HT-29 (cell line): Measurements from ENCODE around the gene RBM34. TPM values are rescaled to one million over a fixed set of nuclear protein-coding genes. Genes with fewer than 3 reads are reported as not detected.

Experiments
- DNase-seq: peaks from one replicate; pipeline ENCODE4 v3.0.0-alpha.2; 2015; ENCODE audit warnings: low spot score
- total RNA-seq: library from RNA; depleted of rRNA; stranded (reverse); fragments of >200 nt; shearing (Covaris generic); gene quantifications from 2 replicates; pipeline ENCODE4 v1.2.3, GENCODE V29; 2014

RBM34 gene
- total RNA-seq, 1 experiment from 2014 or later, result 34.9 TPM

DNA sequence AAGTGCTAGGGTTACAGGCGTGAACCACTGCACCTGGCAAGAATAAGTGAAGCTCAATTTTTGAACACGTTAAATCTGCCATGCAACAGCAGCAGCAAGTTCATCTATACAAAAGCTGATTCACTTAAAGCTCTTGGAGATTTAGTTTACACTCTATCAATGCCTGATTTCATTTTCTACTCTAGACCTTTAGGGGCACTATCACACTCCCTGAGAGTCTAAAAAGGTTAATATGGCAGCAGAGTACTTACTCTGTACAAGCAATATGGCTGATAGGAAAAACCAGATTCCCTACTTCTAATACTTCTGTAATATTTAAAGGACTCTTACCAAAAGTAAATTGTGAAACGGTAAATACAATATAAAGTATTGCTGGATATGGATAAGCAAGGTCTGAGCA lies 4.8 kb downstream of the RBM34 start:
- peak; percentile 13 for DNase-seq

DNA sequence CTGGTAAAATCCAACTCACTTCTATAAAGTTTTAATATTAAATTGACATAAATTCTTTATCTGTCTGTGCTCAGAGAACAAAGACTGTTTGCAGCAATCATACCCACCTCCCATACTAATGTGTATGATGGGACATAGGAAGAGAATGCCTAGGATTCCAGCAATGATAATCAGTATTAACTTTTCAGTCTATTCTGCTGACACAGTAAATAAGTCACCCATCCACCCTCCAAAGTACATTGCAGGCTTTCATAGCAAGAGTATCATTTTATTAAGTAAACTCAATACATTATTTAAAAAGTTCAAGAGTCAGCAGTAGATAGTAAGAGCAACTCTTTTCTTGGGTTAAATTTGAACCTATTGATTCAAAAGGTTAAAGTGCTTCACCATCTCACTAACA lies 8.8 kb downstream of the RBM34 start:
- no peak for DNase-seq

DNA sequence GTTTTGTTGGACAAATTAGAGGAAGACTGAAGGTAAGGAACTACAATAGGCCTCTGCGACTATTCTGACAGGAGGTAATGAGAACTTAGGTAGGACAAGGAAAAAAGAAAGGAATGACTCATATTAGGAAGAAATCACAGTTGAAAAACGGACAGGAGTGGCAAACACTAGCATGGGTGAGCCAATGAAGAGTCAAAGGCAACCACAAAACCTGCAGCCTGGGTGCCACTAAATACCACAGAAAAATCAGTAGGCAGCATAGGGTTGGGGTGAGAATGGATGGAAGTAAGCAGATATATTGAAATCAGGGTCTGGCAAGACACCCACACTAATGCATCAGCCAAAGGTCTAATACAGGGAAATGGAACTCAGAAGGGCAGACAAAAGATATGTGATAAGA lies 10.0 kb downstream of the RBM34 start:
- no peak for DNase-seq

GRCh38 chr1:235149824-235150223 lies 11.2 kb downstream of the RBM34 start:
- no peak for DNase-seq

DNA sequence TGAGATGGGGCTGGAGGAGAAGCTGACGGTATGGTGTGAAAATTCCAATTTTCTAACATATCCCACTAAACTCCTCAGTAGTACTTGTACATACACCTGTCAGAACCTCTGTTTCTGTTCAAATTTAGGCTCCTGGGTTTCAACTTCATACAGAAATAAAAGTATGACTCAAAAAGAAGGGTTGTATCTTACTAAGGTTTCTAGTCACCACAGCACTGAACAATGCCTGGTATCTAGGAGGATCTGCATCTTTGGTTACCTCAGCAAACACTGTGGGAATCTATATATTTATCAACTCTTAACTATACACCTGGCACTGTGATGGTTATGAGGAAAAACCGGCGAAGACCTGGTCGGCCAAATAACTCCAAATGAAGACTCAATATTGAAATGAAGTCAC lies 13.8 kb downstream of the RBM34 start:
- DNase-seq, result no peak

DNA sequence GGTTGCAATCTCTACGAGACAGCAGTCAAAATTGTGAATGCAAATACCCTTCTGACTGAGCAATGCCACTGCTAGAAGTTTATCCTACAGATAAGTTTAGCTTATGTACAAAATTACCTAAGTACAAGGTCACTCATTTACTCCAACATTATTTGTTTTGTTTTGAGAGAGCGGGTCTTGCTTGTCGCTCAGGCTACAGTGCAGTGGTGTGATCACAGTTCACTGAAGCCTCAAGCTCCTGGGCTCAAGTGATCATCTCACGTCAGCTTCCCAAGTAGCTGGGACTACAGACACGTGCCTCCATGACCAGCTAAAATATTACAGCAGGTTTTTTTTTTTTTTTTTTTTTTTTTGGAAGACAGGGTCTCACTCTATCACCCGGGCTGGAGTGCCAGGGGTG lies 15.4 kb downstream of the RBM34 start:
- no peak for DNase-seq

- DNase-seq, result no peak
Measured at GRCh38 chr1:235142991-235143390, 18.1 kb downstream of the RBM34 start.

DNA sequence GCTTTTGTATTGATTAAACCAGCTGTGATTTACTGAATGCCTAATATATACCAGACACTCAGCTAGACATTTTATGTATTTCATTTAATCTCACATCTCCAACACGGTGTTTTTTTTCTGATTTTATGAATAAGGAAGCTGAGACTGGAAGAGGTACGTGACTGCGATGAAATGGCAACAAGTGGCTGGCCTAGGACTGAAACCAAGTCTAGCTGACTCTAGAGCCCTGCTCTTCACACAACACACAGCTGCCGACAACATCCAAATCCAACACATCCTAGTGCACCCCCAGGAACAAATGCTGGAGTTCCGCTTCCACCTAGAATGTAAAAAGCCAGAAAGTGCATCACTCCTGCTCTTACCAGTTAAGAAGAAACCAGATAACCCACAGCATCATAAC lies 21.7 kb downstream of the RBM34 start:
- DNase-seq, result no peak

DNA sequence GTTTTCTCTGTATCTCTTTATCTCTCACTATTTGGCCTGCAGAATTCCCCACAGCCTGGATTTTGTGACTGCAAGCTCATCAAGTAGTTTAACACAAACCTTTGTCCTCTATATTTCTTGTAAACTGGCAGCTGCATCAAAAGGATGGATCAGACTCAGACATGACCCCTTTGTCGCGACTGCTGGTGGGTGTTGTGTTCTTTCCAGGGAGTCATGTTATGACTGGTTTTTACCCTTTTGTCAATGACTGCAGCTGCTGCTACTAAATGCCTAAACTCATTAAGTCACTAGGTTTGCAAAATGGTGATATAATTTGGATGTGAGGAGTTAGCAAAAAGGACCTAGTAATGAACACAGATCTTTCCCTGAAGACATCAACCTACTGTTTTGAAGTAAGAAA lies 22.2 kb downstream of the RBM34 start:
- DNase-seq, result no peak

GRCh38 chr1:235136111-235136510 lies 24.9 kb downstream of the RBM34 start:
- DNase-seq, result no peak

DNA sequence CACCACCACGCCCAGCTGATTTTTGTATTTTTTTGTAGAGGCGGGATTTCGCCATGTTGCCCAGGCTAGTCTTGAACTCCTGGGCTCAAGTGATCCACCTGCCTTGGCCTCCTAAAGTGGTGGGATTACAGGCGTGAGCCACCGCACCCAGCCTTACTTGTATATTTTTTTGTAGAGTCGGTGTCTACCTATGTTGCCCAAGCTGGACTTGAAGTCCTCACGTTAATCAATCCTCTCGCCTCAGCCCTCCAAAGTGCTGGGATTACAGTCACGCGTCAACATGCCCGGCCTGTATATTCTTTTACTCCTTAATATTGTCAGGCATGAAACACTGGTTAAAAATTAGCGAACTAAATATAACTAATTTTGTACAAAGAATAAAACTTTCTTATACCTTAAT lies 26.9 kb downstream of the RBM34 start:
- no peak for DNase-seq

GRCh38 chr1:235133086-235133485 lies 28.0 kb downstream of the RBM34 start:
- DNase-seq, result no peak

DNA sequence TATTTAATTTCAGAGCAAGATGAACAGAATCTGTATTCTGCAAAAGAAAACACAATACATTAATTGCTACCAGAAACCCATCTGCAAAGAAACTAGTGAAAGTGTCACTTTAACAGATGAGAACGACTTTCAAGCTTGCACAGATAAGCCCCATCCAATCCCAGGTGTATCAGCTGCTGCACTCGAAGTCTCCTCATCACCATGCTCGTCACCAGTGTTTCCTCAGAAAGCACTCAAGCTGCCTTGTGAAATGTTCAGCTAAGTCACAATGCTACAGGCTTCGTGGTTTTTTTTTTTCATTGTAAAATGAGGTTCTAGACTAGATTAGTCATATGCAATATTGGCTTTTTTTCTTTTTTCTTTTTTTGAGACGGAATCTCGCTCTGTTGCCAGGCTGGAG lies 29.1 kb downstream of the RBM34 start:
- DNase-seq, result no peak

- DNase-seq, result no peak
Measured at GRCh38 chr1:235130766-235131270, 30.2 kb downstream of the RBM34 start.

DNA sequence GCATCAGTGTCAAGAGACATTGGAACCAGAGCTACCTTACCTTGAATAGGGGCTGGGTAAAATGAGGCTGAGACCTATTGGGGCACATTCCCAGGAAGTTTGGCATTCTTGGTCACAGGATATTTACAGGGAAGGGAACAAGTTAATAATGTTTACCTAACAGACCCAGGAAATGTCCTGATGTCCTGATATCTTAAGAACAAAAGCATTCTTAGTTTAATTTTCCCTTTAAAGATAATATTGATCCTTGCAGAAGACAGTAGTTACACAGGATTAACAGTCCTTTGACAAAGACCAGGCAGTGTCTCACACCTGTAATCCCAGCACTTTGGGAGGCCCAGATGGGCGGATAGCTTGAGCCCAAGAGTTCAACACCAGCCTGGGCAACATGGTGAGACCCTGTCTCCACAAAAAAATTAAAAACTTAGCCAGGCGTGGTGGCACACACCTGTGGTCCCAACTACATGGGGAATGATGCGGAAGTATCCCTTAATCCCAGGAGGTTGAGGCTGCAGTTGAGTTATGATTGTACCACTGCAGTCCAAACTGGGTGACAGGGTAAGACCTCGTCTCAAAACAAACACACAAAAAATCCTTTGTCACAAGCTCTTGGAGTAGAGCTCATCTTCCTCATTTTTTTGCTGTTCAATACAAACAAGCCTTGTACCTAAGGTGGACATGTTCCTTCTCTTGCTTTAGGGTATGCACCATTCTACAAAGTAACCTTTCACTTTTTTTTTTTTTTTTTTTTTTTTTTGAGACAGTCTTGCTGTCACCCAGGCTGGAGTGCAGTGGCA lies 31.1 kb downstream of the RBM34 start:
- no peak for DNase-seq

GRCh38 chr1:235128456-235129328 lies 32.4 kb downstream of the RBM34 start, which contains the start of gene TOMM20:
TOMM20 (minus strand) TSS chr1:235128837; CDS start chr1:235128715, 122 bp downstream.
- DNase-seq, result peak; percentile 99

GRCh38 chr1:235127732-235128455 lies 33.2 kb downstream of the RBM34 start:
- DNase-seq, result no peak

GRCh38 chr1:235127203-235127602 lies 33.8 kb downstream of the RBM34 start:
- peak; percentile 19 for DNase-seq

GRCh38 chr1:235124665-235125064 lies 36.4 kb downstream of the RBM34 start:
- no peak for DNase-seq

GRCh38 chr1:235124111-235124510 lies 36.9 kb downstream of the RBM34 start:
- DNase-seq, result no peak

DNA sequence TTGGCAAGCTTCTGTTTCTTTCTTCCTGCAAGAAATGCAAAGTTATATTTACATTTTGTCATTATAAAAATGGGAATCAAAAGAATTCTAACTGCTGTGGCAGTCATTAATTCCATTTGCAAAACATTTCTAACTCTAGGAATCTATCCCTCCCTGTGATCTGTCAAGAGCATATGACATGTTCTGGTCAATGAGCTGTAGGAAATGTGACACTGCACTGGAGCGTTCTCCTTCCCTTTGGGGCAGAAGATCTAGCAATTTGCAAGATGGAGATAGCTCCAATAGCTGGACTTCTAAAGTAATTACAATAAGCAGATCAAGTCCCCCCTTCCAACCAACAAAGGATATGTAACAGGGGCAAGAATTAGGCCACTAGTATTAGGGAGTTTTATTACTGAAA lies 38.7 kb downstream of the RBM34 start:
- no peak for DNase-seq
